ENCODE measurements around the gene GATB. TPM values are rescaled to one million over a fixed set of nuclear protein-coding genes. Genes with fewer than 3 reads are reported as not detected.

Gene GATB
- total and polyA plus RNA-seq, 2 experiments from 2014 or later, result 18.0 to 20.0 TPM

- H3K79me2 ChIP-seq (ENCODE audit: insufficient read depth), result no peaks in the 10 kb centered on the region
- no peak overlapping the region for H3K4me2 ChIP-seq (ENCODE audit: unreplicated experiment)
- no peak overlapping the region for H3K4me3 ChIP-seq
- H3K27me3 ChIP-seq (replicated peaks; ENCODE audit: insufficient read depth), result no peaks in the 10 kb centered on the region
- H3K9ac ChIP-seq, result no peak overlapping the region
- H3K4me1 ChIP-seq (ENCODE audit: insufficient read depth), result peaks cover 47% of the 10 kb centered on the region
- no peaks in the 10 kb centered on the region for H3K36me3 ChIP-seq (ENCODE audit: low read depth)
- TF ChIP-seq EZH2phosphoT487 (IDR thresholded peaks at IDR 0.05; ENCODE audit: insufficient read depth, low read depth) (no peak), EZH2 (IDR thresholded peaks at IDR 0.05; ENCODE audit: insufficient read depth, poor library complexity, severe bottlenecking) (no peak)
- DNase-seq, result no peak
- no peaks in the 10 kb centered on the region for H3K9me2 ChIP-seq (ENCODE audit: insufficient read depth)
- no peak overlapping the region for H2AFZ ChIP-seq
- in situ Hi-C loops (cut with MboI), result no loop called here
- H3F3A ChIP-seq (ENCODE audit: insufficient read depth), result peaks cover 30% of the 10 kb centered on the region
- no peak overlapping the region for H3K27ac ChIP-seq
- no peaks in the 10 kb centered on the region for H4K20me1 ChIP-seq (ENCODE audit: insufficient read depth)
- no peaks in the 10 kb centered on the region for H3K9me3 ChIP-seq (ENCODE audit: low read depth)
These were observed 72.1 kb downstream of the GATB start for GRCh38 chr4:151688785-151689043.

GRCh38 chr4:151688003-151688784 is 72.6 kb downstream of the GATB start:
- no peak overlapping the region for H3K4me2 ChIP-seq (ENCODE audit: unreplicated experiment)

DNA sequence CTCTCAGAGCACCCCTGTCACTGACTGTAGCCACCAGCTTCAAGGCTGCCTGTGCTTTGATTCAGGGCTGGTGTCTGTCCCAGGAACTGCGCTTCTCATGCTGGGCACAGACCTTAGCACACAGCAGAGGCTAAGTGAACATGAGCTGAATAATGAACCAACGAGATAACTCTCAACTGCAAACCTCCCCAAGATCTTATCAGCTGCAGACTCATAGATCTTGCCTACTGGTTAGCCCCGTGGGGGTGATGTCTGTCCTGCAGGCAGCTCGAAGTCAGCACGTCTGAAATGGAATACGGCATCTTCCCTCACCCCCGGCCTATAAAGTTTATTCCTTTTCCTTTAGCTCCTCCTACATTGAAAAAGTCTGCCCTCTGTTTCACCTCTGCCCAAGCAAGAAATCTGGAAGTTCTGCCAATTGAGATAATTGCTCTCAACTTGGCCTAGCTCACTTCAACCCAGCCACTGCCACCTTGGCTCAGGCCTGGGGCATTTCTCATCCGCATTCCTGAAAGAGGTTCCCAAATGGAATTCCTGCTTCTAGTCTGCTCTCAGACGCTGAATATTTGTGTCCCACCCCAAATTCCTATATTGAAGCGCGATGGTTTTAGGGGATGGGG is 73.7 kb downstream of the GATB start:
- Histone ChIP-seq H3K9me3 (ENCODE audit: low read depth) (no peaks in the 10 kb centered on the region), H3K79me2 (ENCODE audit: insufficient read depth) (no peaks in the 10 kb centered on the region), H3K9me2 (ENCODE audit: insufficient read depth) (no peaks in the 10 kb centered on the region), H4K20me1 (ENCODE audit: insufficient read depth) (no peaks in the 10 kb centered on the region), H3K4me2 (ENCODE audit: unreplicated experiment) (no peak overlapping the region), H3K4me1 (ENCODE audit: insufficient read depth) (peaks cover 47% of the 10 kb centered on the region), H3K27ac (no peak overlapping the region), H3F3A (ENCODE audit: insufficient read depth) (peaks cover 29% of the 10 kb centered on the region), H3K27me3 (replicated peaks; ENCODE audit: insufficient read depth) (no peaks in the 10 kb centered on the region), H2AFZ (no peak overlapping the region), H3K36me3 (ENCODE audit: low read depth) (no peaks in the 10 kb centered on the region), H3K4me3 (no peak overlapping the region), H3K9ac (no peak overlapping the region)
- no peak for DNase-seq
- WGBS, 2 experiments (ENCODE audit: low coverage in 1 of 2, low lambda C conversion rate in 2 of 2, missing lambda C conversion rate in 2 of 2), result 87 to 89% methylated on average over 11 of the region's 11 CpGs
- no peak for TF ChIP-seq EZH2 (IDR thresholded peaks at IDR 0.05; ENCODE audit: insufficient read depth, poor library complexity, severe bottlenecking)
- no peak for TF ChIP-seq EZH2phosphoT487 (IDR thresholded peaks at IDR 0.05; ENCODE audit: insufficient read depth, low read depth)
- in situ Hi-C loops (cut with MboI), result no loop called here

More at GRCh38 chr4:151688003-151688784, 72.6 kb downstream of the GATB start:
- H4K20me1 ChIP-seq (ENCODE audit: insufficient read depth), result no peaks in the 10 kb centered on the region
- no peaks in the 10 kb centered on the region for H3K27me3 ChIP-seq (replicated peaks; ENCODE audit: insufficient read depth)
- no peak overlapping the region for H3K4me3 ChIP-seq
- no peak overlapping the region for H2AFZ ChIP-seq
- WGBS, 2 experiments (ENCODE audit: low coverage in 1 of 2, low lambda C conversion rate in 2 of 2, missing lambda C conversion rate in 2 of 2), result 81 to 84% methylated on average over 14 of the region's 14 CpGs
- peaks cover 47% of the 10 kb centered on the region for H3K4me1 ChIP-seq (ENCODE audit: insufficient read depth)
- H3K9ac ChIP-seq, result no peak overlapping the region
- no peaks in the 10 kb centered on the region for H3K79me2 ChIP-seq (ENCODE audit: insufficient read depth)
- TF ChIP-seq EZH2 (IDR thresholded peaks at IDR 0.05; ENCODE audit: insufficient read depth, poor library complexity, severe bottlenecking) (no peak), EZH2phosphoT487 (IDR thresholded peaks at IDR 0.05; ENCODE audit: insufficient read depth, low read depth) (no peak)
- no peaks in the 10 kb centered on the region for H3K9me3 ChIP-seq (ENCODE audit: low read depth)
- no peaks in the 10 kb centered on the region for H3K9me2 ChIP-seq (ENCODE audit: insufficient read depth)
- in situ Hi-C loops (cut with MboI), result no loop called here
- peaks cover 30% of the 10 kb centered on the region for H3F3A ChIP-seq (ENCODE audit: insufficient read depth)
- DNase-seq, result peak; percentile 39
- H3K27ac ChIP-seq, result no peak overlapping the region
- no peaks in the 10 kb centered on the region for H3K36me3 ChIP-seq (ENCODE audit: low read depth)

DNA sequence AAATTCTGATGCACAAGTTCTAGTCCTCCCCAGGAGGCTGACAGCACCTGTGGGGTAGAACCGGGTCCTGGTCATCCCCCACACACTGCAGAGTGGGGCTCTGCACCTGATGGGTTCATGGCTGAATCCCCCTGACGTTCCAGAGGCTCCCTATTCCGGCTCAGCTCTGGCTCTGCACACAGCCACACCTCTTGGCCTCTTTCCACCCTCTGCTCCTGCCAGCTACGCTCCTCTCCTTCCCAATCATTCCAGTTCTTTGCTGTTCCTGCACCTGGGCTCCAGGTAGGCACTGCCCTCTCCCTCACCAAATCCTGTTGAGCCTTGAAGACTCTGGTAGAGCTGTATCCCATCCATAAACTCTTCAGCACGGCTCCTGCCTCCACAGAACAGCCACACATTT is 75.5 kb downstream of the GATB start:
- peaks cover 29% of the 10 kb centered on the region for H3K4me1 ChIP-seq (ENCODE audit: insufficient read depth)
- H3K79me2 ChIP-seq (ENCODE audit: insufficient read depth), result no peaks in the 10 kb centered on the region
- no peak for DNase-seq
- H3K9ac ChIP-seq, result no peak overlapping the region
- in situ Hi-C loops (cut with MboI), result no loop called here
- H3K36me3 ChIP-seq (ENCODE audit: low read depth), result no peaks in the 10 kb centered on the region
- no peaks in the 10 kb centered on the region for H4K20me1 ChIP-seq (ENCODE audit: insufficient read depth)
- H3K27me3 ChIP-seq (replicated peaks; ENCODE audit: insufficient read depth), result no peaks in the 10 kb centered on the region
- H2AFZ ChIP-seq, result no peak overlapping the region
- no peak overlapping the region for H3K4me3 ChIP-seq
- WGBS, 2 experiments (ENCODE audit: low coverage in 1 of 2, low lambda C conversion rate in 2 of 2, missing lambda C conversion rate in 2 of 2), result 93 to 94% methylated on average over 5 of the region's 5 CpGs
- H3F3A ChIP-seq (ENCODE audit: insufficient read depth), result peaks cover 11% of the 10 kb centered on the region
- no peaks in the 10 kb centered on the region for H3K9me3 ChIP-seq (ENCODE audit: low read depth)
- H3K9me2 ChIP-seq (ENCODE audit: insufficient read depth), result no peaks in the 10 kb centered on the region
- TF ChIP-seq EZH2phosphoT487 (IDR thresholded peaks at IDR 0.05; ENCODE audit: insufficient read depth, low read depth) (no peak), EZH2 (IDR thresholded peaks at IDR 0.05; ENCODE audit: insufficient read depth, poor library complexity, severe bottlenecking) (no peak)
- no peak overlapping the region for H3K27ac ChIP-seq
- no peak overlapping the region for H3K4me2 ChIP-seq (ENCODE audit: unreplicated experiment)

Measured in GM23248 (cell line).